NCI-H2196 (cell line): ENCODE measurements around the gene FAM72C.
"Not testable (repeated sequence)": the region's sequence is repeated elsewhere in the genome, so short reads cannot be mapped to it uniquely, and the experiment has no call there.

ENCODE experiments used
- DNase-seq: peaks from one replicate; lab custom pipeline; 2025; ENCODE audit not compliant: unreplicated experiment; lab: John Stamatoyannopoulos, UW

Gene FAM72C

DNA sequence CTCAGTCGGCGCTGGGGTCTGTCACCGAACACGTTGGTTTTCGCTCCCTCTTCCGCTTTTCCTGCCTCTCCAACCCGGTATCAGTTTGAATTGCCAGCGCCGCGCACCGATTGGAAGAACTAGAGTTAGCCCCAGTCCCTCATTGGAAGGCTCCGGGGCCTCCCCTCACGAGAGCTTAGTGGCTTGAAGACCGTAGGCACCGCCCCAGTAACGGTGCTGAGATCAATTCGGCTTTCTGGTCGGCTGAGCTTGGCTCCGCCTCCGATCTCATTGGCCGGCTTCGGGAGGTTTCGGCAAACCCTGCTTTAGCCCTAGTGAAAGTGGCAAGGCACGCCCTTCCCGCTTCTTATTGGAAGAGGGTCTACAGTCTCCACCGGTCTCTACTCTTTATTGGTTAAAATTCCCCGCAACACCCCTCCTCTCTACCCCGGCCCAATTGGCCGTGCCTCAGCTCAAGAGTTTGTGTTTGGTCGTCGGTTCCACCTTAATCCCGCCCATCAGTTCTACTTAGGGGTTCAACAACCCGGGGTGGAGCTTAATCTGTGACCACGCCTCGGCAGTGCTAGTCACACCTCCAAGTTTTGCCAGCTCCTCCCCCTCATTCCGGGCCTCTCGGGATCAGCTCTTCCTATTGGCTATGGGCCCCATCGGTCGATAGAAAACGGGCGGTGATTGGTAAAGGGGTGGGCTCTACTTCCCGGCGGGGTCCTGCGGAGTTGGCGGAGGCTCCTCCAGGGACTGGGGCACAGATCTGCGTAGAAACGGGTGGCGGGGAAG lies at the start of gene FAM72C:
Gene FAM72C (minus strand): TSS at position 63 of the 777 bp plus-strand sequence. CDS start 845 bp downstream, outside the sequence.
- DNase-seq, result not testable (repeated sequence)

DNA sequence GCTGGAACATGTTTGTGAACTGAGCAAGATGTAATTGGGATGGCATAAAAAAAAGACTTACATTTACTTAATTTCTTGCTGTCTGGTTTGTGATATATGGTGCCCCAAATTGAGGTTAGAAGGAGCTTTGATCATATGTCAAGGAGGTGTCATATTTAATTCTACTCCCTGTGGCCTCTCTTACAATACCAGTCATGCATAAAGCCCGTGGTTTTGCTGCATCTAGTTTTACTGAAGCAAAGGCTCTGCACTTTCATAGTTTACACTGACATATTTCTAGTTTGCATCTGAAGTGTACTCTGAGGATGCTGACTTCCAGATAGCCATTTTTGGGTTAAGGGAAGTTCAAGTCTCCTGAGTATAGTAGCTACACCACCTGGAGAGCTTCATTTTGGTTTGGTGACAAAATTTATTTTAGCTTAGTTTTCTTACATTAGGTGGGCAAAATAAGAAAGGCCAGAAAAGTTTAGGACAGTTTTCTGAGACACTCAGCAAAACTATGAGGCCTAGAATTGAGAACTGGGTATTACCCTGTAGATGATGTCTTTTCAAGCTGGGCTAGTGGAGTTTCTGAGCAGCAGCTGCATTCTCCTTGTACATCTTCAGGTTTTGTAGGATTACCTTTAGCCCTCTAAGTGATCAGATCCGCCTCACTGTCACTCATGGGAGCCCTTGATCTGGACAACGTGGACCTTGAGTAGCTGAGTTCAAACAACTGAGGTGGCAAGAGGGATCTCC lies 48.4 kb upstream of the FAM72C start:
- DNase-seq, result not testable (repeated sequence)

GRCh38 chr1:144019101-144019500 lies 47.3 kb upstream of the FAM72C start:
- not testable (repeated sequence) for DNase-seq

DNA sequence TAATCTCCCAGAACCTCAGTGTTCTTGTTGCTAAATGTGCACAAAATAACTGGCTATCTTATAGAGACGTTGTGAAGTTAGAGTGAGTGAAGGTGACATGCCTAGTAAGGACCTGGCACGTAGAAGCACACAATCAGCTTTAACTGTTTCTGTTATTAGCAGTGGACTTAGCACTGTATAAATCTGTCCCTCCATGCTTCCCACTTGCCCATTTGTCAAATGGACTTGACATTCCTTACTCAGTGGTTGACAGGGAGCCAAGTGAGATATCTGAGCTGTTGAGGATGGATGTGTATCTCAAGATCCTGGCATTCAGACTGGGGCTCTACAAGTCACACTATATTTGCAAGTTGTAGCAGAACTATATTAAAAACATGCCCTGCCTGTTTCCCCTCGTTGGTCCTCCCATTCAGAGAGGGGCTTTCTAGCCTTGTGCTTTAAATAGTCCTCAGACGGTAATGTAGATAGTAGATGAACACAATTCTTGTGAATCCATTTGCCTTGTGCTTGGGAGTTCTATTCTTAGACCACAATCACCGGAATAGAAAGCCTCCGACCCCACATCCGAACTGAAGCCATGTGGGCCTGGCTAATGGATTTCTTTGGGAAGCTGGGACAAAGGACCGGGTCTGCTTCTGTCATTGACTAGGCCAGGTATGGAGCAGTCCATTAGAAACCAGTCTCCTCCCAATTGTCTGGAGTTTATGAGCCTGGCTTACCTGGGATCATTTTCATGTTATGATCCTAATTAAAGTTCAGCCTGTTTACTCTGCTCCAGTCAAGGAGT lies 43.6 kb upstream of the FAM72C start:
- DNase-seq, result not testable (repeated sequence)

DNA sequence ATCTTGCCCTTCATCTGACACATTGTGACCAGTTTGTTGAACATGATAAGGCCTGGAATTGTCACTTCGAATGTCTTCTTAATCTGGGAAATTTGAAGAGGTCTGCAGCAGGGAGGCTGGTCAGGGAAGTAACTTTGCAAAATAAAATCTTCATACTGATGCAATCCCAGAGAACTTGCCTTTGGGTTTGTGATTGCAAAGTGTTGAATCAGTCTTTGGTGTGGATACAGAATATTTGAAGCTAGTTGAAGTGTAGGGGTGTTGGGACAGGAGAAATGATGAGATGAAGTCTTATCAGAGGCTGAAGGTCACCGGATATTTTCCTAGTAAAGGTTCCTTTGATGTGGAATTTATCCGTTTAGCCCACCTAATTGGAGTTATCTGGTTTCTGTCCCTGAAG lies 42.7 kb upstream of the FAM72C start:
- not testable (repeated sequence) for DNase-seq

- DNase-seq, result not testable (repeated sequence)
Measured at GRCh38 chr1:144014121-144014520, 42.3 kb upstream of the FAM72C start.

GRCh38 chr1:144012168-144012733 lies 40.5 kb upstream of the FAM72C start:
- not testable (repeated sequence) for DNase-seq

DNA sequence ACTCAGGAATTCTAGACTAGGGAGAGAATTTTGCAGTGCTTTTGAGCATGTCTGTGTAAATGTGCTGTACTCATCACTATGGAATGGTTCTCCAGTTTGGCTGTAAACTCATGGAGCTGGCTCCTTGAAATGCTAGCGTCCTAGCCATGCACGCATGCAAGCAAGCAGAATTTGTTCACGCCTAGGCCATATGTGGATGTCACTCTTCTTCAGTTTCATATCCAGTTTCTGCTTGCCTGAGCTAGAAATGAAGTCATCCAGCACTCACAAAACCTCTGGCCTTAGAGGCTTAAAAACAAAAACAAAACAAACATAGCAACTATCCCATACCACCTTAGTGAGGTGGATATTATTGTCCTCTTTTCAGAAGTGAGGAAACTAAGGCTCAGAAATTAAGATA lies 37.6 kb upstream of the FAM72C start:
- DNase-seq, result not testable (repeated sequence)

- not testable (repeated sequence) for DNase-seq
Measured at GRCh38 chr1:144004259-144004658, 32.5 kb upstream of the FAM72C start.

- DNase-seq, result not testable (repeated sequence)
Measured at GRCh38 chr1:144003306-144004029, 31.7 kb upstream of the FAM72C start.

GRCh38 chr1:144002141-144002881 lies 30.5 kb upstream of the FAM72C start:
- not testable (repeated sequence) for DNase-seq

- DNase-seq, result not testable (repeated sequence)
Measured at GRCh38 chr1:144001077-144001476, 29.3 kb upstream of the FAM72C start.

DNA sequence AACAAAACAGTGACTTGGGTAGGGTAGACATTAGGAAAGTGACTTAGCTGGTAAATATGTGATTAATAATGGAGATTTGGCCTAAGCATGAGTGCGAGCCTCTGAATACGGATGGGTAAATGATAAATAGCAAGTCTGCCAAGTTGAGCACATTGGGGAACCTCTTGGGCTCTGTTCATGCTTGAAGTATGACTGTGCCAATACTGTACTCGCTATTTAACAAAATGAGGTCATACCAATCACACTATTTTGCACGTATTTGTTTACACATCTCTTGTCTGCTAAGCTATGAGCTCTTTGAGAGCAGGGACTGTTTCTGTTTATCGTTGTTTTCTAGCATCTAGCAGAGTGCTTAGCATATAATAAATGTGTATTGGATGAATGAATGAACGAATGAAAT lies 24.2 kb upstream of the FAM72C start:
- DNase-seq, result not testable (repeated sequence)

DNA sequence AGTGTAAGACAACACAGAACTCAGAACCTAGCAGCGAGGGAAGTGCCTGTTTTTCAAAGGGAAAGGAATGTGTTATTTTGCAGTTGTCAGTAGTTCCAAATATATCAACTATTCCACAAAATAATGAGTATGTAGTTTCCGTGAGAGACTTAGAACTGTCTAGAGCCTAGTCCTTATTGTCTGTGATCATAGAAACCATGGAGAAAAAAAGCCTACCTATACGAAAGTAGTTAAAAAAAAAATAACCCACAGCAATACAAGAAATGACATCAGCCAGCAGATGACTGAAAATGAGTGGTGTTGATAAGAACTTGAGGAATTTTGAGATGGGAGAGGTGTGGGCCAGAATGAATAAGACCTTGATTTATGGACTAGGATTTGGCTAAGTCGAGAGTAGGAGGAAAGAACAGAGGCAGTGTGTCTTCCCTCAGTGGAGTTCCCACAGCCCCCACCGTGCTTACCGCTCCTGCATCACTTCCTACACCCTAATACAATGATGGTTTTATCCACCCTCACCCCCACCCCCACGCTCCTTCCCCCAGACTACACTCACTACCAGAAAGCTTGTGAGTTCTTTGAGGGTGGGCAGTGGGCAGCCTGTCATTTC lies 21.6 kb upstream of the FAM72C start:
- DNase-seq, result not testable (repeated sequence)

GRCh38 chr1:143990699-143991098 lies 18.9 kb upstream of the FAM72C start:
- not testable (repeated sequence) for DNase-seq

GRCh38 chr1:143989719-143990118 lies 17.9 kb upstream of the FAM72C start:
- not testable (repeated sequence) for DNase-seq

DNA sequence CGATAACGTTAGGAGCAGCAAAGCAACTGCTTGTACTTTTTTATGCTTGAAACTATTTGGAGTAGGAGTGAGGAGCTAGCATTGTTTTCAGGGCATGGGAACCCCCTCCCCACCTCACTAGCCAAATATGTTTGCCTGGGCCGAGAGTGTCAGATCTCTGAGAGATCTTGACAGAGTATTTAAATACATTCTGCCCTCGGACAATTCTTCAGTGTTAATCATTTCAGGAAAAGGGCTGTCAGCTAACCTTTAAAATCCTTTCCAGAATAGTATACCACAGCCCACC lies 17.6 kb upstream of the FAM72C start:
- not testable (repeated sequence) for DNase-seq

GRCh38 chr1:143988602-143989426 lies 17.0 kb upstream of the FAM72C start:
- not testable (repeated sequence) for DNase-seq
